ENCODE data around the gene PSMB7.
A peak's percentile ranks its signal among the peaks of the same experiment; 100 is the strongest.
"Not testable (repeated sequence)": the region's sequence is repeated elsewhere in the genome, so short reads cannot be mapped to it uniquely, and the experiment has no call there.

Gene PSMB7

GRCh38 chr9:124442826-124443225, 27.6 kb upstream of the PSMB7 start:
- no peak for DNase-seq

GRCh38 chr9:124442379-124442778, 27.1 kb upstream of the PSMB7 start:
- DNase-seq = no peak

- DNase-seq = no peak
Measured at GRCh38 chr9:124441291-124441690, 26.0 kb upstream of the PSMB7 start.

- DNase-seq = no peak
Measured at GRCh38 chr9:124440786-124441185, 25.5 kb upstream of the PSMB7 start.

GRCh38 chr9:124439686-124440243, 24.5 kb upstream of the PSMB7 start:
- DNase-seq = no peak

- DNase-seq = no peak
Measured at GRCh38 chr9:124439086-124439485, 23.8 kb upstream of the PSMB7 start.

- no peak for DNase-seq
Measured at GRCh38 chr9:124438091-124438490, 22.8 kb upstream of the PSMB7 start.

GRCh38 chr9:124437086-124437485, 21.8 kb upstream of the PSMB7 start:
- DNase-seq = no peak

- no peak for DNase-seq
Measured at GRCh38 chr9:124436320-124436719, 21.1 kb upstream of the PSMB7 start.

- DNase-seq = no peak
Measured at GRCh38 chr9:124429530-124429867, 14.3 kb upstream of the PSMB7 start.

GRCh38 chr9:124428751-124429529, 13.7 kb upstream of the PSMB7 start:
- DNase-seq = no peak

- no peak for DNase-seq
Measured at GRCh38 chr9:124427281-124427680, 12.0 kb upstream of the PSMB7 start.

GRCh38 chr9:124426361-124426760, 11.1 kb upstream of the PSMB7 start:
- no peak for DNase-seq

GRCh38 chr9:124425733-124426132, 10.5 kb upstream of the PSMB7 start:
- not testable (repeated sequence) for DNase-seq

GRCh38 chr9:124423591-124423990, 8.3 kb upstream of the PSMB7 start:
- no peak for DNase-seq

- no peak for DNase-seq
Measured at GRCh38 chr9:124423155-124423554, 7.9 kb upstream of the PSMB7 start.

GRCh38 chr9:124420991-124421543, 5.8 kb upstream of the PSMB7 start:
- no peak for DNase-seq

- DNase-seq = no peak
Measured at GRCh38 chr9:124419832-124420489, 4.7 kb upstream of the PSMB7 start.

- no peak for DNase-seq
Measured at GRCh38 chr9:124415852-124416484, 726 bp upstream of the PSMB7 start.

GRCh38 chr9:124414612-124415011, 630 bp downstream of the PSMB7 start:
- DNase-seq = no peak

- no peak for DNase-seq
Measured at GRCh38 chr9:124412228-124412575, 3.0 kb downstream of the PSMB7 start.

- peak; percentile 63 for DNase-seq
Measured at GRCh38 chr9:124411514-124412227, 3.6 kb downstream of the PSMB7 start.

GRCh38 chr9:124410321-124410913, 4.8 kb downstream of the PSMB7 start:
- no peak for DNase-seq
